Mesenchymal stem cell (in vitro differentiated cells and primary cell): ENCODE data around the gene GP1BB.

Experiments used
- DNase-seq: peaks from one replicate; pipeline ENCODE4 v3.0.0-alpha.2; 2013
- H2AFZ ChIP-seq: one replicate; pipeline ENCODE4 v1.6.1; 2013; ENCODE audit warnings: low read depth, mild to moderate bottlenecking, control low read depth, inconsistent platforms, low read length, moderate library complexity
- H2AK5ac ChIP-seq: 2 replicates; pipeline ENCODE4 v1.6.1; 2013; ENCODE audit warnings: low read length, moderate library complexity, mild to moderate bottlenecking, inconsistent platforms; ENCODE audit not compliant: severe bottlenecking
- H2BK120ac ChIP-seq: one replicate; pipeline ENCODE4 v1.6.1; 2013; ENCODE audit warnings: low read depth, mild to moderate bottlenecking, inconsistent platforms, low read length, moderate library complexity
- H2BK12ac ChIP-seq, 2 experiments: one replicate each; pipeline ENCODE4 v1.6.1; 2013; ENCODE audit warnings: inconsistent platforms in 2 of 2, low read length in 2 of 2, mild to moderate bottlenecking in 2 of 2, moderate library complexity in 2 of 2, control low read depth in 1 of 2
- H2BK15ac ChIP-seq: one replicate; pipeline ENCODE4 v1.6.1; 2013; ENCODE audit warnings: mild to moderate bottlenecking, low read depth, inconsistent platforms; ENCODE audit not compliant: poor library complexity, severe bottlenecking
- H2BK5ac ChIP-seq: 2 replicates; pipeline ENCODE4 v1.6.1; 2013; ENCODE audit warnings: low read depth, mild to moderate bottlenecking, low read length, control low read depth, inconsistent platforms; ENCODE audit not compliant: poor library complexity, severe bottlenecking
- H3K14ac ChIP-seq, 2 experiments: one replicate each; pipeline ENCODE4 v1.6.1; 2013; ENCODE audit warnings: inconsistent platforms in 2 of 2, low read length in 2 of 2, control low read depth in 1 of 2, mild to moderate bottlenecking in 1 of 2, moderate library complexity in 1 of 2
- H3K18ac ChIP-seq, 2 experiments: one replicate each; pipeline ENCODE4 v1.6.1; 2013; ENCODE audit warnings: inconsistent platforms in 2 of 2, low read length in 2 of 2, control low read depth in 1 of 2, low read depth in 1 of 2, mild to moderate bottlenecking in 1 of 2
- H3K23ac ChIP-seq, 2 experiments: one replicate each; pipeline ENCODE4 v1.6.1; 2013; ENCODE audit warnings: inconsistent platforms in 2 of 2, low read length in 2 of 2, mild to moderate bottlenecking in 2 of 2, moderate library complexity in 2 of 2, control low read depth in 1 of 2
- H3K27ac ChIP-seq: 2 replicates; pipeline ENCODE4 v1.5.1; 2013; ENCODE audit warnings: mild to moderate bottlenecking, moderate library complexity, low read length, control low read depth, inconsistent platforms; ENCODE audit not compliant: poor library complexity, severe bottlenecking
- H3K27me3 ChIP-seq, 2 experiments: 2 replicates each; pipeline versions ENCODE4 v1.6.1 to v1.7.0; 2013; ENCODE audit warnings: low read length in 2 of 2, mild to moderate bottlenecking in 2 of 2, moderate library complexity in 2 of 2, control low read depth in 1 of 2, inconsistent platforms in 1 of 2; ENCODE audit not compliant: control insufficient read depth in 1 of 2, insufficient read depth in 1 of 2
- H3K36me3 ChIP-seq, 2 experiments: 2 replicates each; pipeline versions ENCODE4 v1.6.1 to v1.7.0; 2013; ENCODE audit warnings: low read length in 2 of 2, control low read depth in 1 of 2, inconsistent platforms in 1 of 2, low read depth in 1 of 2, mild to moderate bottlenecking in 1 of 2; ENCODE audit not compliant: insufficient read depth in 2 of 2, control insufficient read depth in 1 of 2
- H3K4ac ChIP-seq, 2 experiments: one replicate each; pipeline ENCODE4 v1.6.1; 2013; ENCODE audit warnings: inconsistent platforms in 2 of 2, low read length in 2 of 2, mild to moderate bottlenecking in 2 of 2, moderate library complexity in 2 of 2, control low read depth in 1 of 2, low read depth in 1 of 2
- H3K4me1 ChIP-seq: 2 replicates; pipeline ENCODE4 v1.6.1; 2013; ENCODE audit warnings: low read depth, low read length, control low read depth; ENCODE audit not compliant: control insufficient read depth, insufficient read depth
- H3K4me2 ChIP-seq: 2 replicates; pipeline ENCODE4 v1.6.1; 2013; ENCODE audit warnings: low read length, mild to moderate bottlenecking, inconsistent platforms; ENCODE audit not compliant: poor library complexity, severe bottlenecking
- H3K4me3 ChIP-seq, 2 experiments: 2 replicates each; pipeline versions ENCODE4 v1.5.1 to v1.7.0; 2013; ENCODE audit warnings: low read length in 2 of 2, mild to moderate bottlenecking in 2 of 2, control low read depth in 1 of 2, low read depth in 1 of 2; ENCODE audit not compliant: insufficient read depth in 1 of 2
- H3K79me1 ChIP-seq: replicated peaks from 2 replicates; pipeline ENCODE4 v1.6.1; 2013; ENCODE audit warnings: mild to moderate bottlenecking, control low read depth, low read length, inconsistent platforms; ENCODE audit not compliant: poor library complexity, severe bottlenecking
- H3K9ac ChIP-seq: 2 replicates; pipeline ENCODE4 v1.7.0; 2013; ENCODE audit warnings: mild to moderate bottlenecking, low read length, moderate library complexity
- H3K9me3 ChIP-seq: 2 replicates; pipeline ENCODE4 v1.7.0; 2013; ENCODE audit warnings: mild to moderate bottlenecking, low read length; ENCODE audit not compliant: control insufficient read depth
- H4K8ac ChIP-seq: one replicate; pipeline ENCODE4 v1.6.1; 2013; ENCODE audit warnings: inconsistent platforms, mild to moderate bottlenecking, low read length, moderate library complexity
- H4K91ac ChIP-seq: one replicate; pipeline ENCODE4 v1.6.1; 2013; ENCODE audit warnings: mild to moderate bottlenecking, low read length, inconsistent platforms
- WGBS: methylation state at CpG from one replicate; pipeline ENCODE4 v1.1.7; 2013; ENCODE audit warnings: mixed read lengths; 5-methylcytosine and 5-hydroxymethylcytosine counted together

GP1BB gene

DNA sequence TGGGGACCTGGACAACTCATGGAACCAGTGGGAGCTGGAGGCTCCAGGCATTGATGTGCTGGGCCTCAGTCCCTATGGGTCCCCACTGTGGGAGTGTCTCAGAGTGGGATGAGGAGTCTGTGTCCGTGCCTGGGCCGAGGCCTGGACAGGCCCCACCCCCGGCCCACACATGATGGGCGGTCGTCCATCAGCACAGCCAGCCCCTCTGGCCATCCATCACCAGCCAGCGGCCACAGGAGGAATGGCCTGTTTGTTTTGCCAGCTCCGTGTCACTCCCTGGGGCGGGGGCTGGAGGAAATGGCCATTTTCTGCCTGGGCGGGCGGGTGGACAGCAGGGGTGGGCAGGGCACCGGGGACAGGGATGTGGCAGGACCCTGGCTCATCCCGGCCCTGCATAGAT lies 24.2 kb downstream of the GP1BB start:
- Histone ChIP-seq H3K27ac (no peak overlapping the region), H2BK5ac (no peak overlapping the region), H3K27me3 (peaks cover 25 to 48% of the 10 kb centered on the region in 2 experiments), H3K36me3 (no peaks in the 10 kb centered on the region), H4K91ac (no peak overlapping the region), H4K8ac (no peak overlapping the region), H2BK15ac (no peak overlapping the region), H3K4me3 (no peak overlapping the region), H3K4me2 (no peak overlapping the region), H3K23ac (no peak overlapping the region), H3K79me1 (no peaks in the 10 kb centered on the region), H3K9me3 (no peaks in the 10 kb centered on the region), H2AFZ (no peak overlapping the region), H3K4me1 (peaks cover 13% of the 10 kb centered on the region), H2BK120ac (no peak overlapping the region), H2AK5ac (no peak overlapping the region), H3K14ac (no peak overlapping the region), H2BK12ac (no peak overlapping the region), H3K9ac (no peak overlapping the region), H3K18ac (no peak overlapping the region), H3K4ac (no peak overlapping the region)
- 80% methylated on average over 12 of the region's 12 CpGs for WGBS
- DNase-seq = no peak

DNA sequence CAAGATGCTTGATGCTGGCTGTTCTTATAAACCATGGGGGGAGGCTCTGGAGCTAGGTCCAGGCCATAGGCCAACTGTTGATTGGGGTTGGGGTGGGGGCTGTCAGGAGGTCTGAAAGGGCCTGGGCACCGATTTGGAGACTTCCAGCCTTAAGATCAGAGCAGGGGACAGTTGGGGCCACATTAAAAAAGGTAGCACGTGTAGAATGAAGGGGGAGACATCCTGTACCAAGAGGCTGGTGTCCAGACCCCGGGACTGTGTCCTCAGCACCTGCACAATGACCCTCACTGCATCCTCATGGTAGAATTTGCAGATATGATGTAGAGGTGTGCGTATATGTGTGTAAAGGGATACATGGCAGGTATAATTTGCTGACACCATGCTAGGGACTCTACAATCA lies 24.8 kb downstream of the GP1BB start:
- peaks cover 13% of the 10 kb centered on the region for H3K4me1 ChIP-seq
- WGBS = 66% methylated on average over 3 of the region's 4 CpGs

DNA sequence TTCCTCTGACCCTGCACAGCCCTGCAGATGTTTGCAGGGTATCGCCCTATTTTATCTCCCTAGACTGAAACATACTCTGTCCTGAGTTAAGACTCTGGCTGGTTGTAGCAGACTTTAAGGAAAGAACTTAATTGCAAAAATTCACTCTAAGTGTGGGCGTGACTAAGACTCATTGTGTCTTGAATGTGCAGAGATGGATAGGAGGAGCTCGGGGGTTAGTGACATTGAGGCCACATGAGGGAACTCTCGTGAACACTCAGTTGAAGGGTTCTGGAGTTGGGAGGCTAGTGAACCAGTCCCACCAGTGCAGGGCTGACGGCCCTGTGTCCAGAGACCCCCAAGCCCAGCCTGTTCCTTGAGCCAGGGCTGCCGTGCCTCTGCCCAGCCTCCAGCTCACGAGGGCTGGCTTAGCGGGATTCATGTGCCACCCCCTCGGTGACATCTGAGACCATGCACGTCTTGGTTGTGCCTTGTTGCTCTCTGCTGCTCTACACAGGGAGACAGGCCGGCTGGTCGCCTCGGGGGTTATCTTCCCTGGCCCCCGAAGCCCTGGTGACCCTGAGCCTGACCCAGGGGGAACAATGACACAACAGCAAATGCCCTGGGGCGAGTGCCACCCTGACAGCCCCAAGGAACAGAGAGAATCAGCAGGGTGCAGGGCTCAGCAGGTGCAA lies 25.8 kb downstream of the GP1BB start:
- Histone ChIP-seq H3K4ac (no peak overlapping the region), H3K4me2 (no peak overlapping the region), H2AK5ac (no peak overlapping the region), H2BK15ac (no peak overlapping the region), H3K9ac (no peak overlapping the region), H3K14ac (no peak overlapping the region), H3K27ac (no peak overlapping the region), H2AFZ (no peak overlapping the region), H4K8ac (no peak overlapping the region), H4K91ac (no peak overlapping the region), H3K4me1 (peaks cover 13% of the 10 kb centered on the region), H3K36me3 (no peaks in the 10 kb centered on the region), H3K23ac (no peak overlapping the region), H3K9me3 (no peaks in the 10 kb centered on the region), H3K79me1 (no peaks in the 10 kb centered on the region), H2BK12ac (no peak overlapping the region), H2BK120ac (no peak overlapping the region), H2BK5ac (no peak overlapping the region), H3K18ac (no peak overlapping the region), H3K4me3 (no peak overlapping the region), H3K27me3 (peaks cover 34 to 64% of the 10 kb centered on the region in 2 experiments)
- 83% methylated on average over 15 of the region's 15 CpGs for WGBS
- no peak for DNase-seq

More for the DNA sequence above, 24.8 kb downstream of the GP1BB start:
- Histone ChIP-seq H3K4me2 (no peak overlapping the region), H3K9ac (no peak overlapping the region), H3K23ac (no peak overlapping the region), H3K36me3 (no peaks in the 10 kb centered on the region), H3K4me3 (no peak overlapping the region), H4K91ac (no peak overlapping the region), H3K4ac (no peak overlapping the region), H3K27ac (no peak overlapping the region), H3K27me3 (peaks cover 25 to 54% of the 10 kb centered on the region in 2 experiments), H2AFZ (no peak overlapping the region), H3K79me1 (no peaks in the 10 kb centered on the region), H4K8ac (no peak overlapping the region), H3K9me3 (no peaks in the 10 kb centered on the region), H2BK5ac (no peak overlapping the region), H2BK15ac (no peak overlapping the region), H3K18ac (no peak overlapping the region), H3K14ac (no peak overlapping the region), H2AK5ac (no peak overlapping the region), H2BK12ac (no peak overlapping the region), H2BK120ac (no peak overlapping the region)
- DNase-seq = no peak

DNA sequence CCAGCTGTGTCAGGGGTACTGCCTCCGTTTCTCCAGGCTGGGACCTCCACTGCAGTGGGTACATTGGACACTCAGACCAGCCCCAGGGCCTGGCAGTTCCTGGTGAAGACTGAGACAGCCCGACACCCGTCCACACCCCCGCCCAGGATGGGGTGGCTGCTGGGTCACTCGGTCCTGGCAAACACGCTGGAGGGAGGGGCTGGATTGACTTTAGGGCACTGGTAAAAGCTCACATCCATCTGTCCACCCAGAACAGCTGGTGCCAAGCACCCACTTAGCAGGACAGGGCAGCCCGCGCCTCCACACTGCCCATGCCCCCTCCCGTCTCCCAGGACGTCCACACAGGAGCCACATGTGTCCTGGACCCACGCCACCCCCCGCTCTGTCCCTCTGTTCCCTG lies 26.5 kb downstream of the GP1BB start:
- 86% methylated on average over 12 of the region's 12 CpGs for WGBS
- H3K9ac ChIP-seq = no peak overlapping the region

More for the DNA sequence above, 26.5 kb downstream of the GP1BB start:
- Histone ChIP-seq H3K79me1 (no peaks in the 10 kb centered on the region), H2AFZ (no peak overlapping the region), H3K18ac (no peak overlapping the region), H2BK15ac (no peak overlapping the region), H3K4me2 (no peak overlapping the region), H2BK120ac (no peak overlapping the region), H3K4ac (no peak overlapping the region), H3K27me3 (peaks cover 42 to 65% of the 10 kb centered on the region in 2 experiments), H3K14ac (no peak overlapping the region), H4K8ac (no peak overlapping the region), H3K4me1 (peaks cover 13% of the 10 kb centered on the region), H2BK12ac (no peak overlapping the region), H4K91ac (no peak overlapping the region), H3K4me3 (no peak overlapping the region), H2AK5ac (no peak overlapping the region), H2BK5ac (no peak overlapping the region), H3K27ac (no peak overlapping the region), H3K9me3 (no peaks in the 10 kb centered on the region), H3K36me3 (no peaks in the 10 kb centered on the region), H3K23ac (no peak overlapping the region)
- DNase-seq = no peak
